GM12878 (cell line): Measurements from ENCODE around the gene SLC38A4.

Source experiments
- NBN ChIP-seq: fragments of 450-650 bp; IDR thresholded peaks from 2 replicates; pipeline ENCODE4 v1.6.1; 2016
- POLR2AphosphoS5 ChIP-seq: IDR thresholded peaks from 2 replicates; pipeline ENCODE4 v1.6.1; 2011; ENCODE audit warnings: mild to moderate bottlenecking, low read length, inconsistent platforms
- TF ChIP-seq, protein P1 (sequence below), 3 experiments: IDR thresholded peaks in 2 of 3; conservative IDR thresholded peaks in 1 of 3; 2 replicates each; pipeline ENCODE4 v1.5.1; 2011; ENCODE audit warnings: low read depth in 3 of 3, low read length in 3 of 3, mild to moderate bottlenecking in 3 of 3, control low read depth in 2 of 3, moderate library complexity in 2 of 3, inconsistent platforms in 1 of 3, mixed read lengths in 1 of 3; ENCODE audit not compliant: control insufficient read depth in 2 of 3, insufficient read depth in 1 of 3; ENCODE audit errors: extremely low read depth in 1 of 3

DNA sequence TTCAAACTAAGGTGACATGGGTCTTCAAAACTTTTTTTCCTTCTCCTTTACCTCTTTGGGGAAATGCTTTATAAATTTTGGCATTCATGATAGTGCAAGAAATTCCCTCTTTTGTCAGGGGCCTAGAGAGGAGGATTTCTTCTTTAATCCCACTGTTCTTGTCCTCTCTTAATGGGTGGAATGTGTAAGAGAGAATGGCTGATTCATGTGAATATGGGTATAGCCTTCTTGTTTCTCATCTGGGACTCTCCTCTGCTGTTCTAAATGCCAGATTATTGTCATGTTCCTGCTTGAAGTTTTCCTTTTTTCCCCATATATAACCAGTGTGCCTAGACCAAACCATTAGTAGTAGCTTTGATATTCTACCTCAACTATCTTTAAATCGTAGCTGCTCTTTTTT is 46.7 kb downstream of the SLC38A4 start:
- TF ChIP-seq NBN (no peak), POLR2AphosphoS5 (no peak)
- TF ChIP-seq, protein P1, sequence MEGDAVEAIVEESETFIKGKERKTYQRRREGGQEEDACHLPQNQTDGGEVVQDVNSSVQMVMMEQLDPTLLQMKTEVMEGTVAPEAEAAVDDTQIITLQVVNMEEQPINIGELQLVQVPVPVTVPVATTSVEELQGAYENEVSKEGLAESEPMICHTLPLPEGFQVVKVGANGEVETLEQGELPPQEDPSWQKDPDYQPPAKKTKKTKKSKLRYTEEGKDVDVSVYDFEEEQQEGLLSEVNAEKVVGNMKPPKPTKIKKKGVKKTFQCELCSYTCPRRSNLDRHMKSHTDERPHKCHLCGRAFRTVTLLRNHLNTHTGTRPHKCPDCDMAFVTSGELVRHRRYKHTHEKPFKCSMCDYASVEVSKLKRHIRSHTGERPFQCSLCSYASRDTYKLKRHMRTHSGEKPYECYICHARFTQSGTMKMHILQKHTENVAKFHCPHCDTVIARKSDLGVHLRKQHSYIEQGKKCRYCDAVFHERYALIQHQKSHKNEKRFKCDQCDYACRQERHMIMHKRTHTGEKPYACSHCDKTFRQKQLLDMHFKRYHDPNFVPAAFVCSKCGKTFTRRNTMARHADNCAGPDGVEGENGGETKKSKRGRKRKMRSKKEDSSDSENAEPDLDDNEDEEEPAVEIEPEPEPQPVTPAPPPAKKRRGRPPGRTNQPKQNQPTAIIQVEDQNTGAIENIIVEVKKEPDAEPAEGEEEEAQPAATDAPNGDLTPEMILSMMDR (IDR thresholded peaks at IDR 0.05 in 2 of 3, conservative IDR thresholded peaks at IDR 0.05 in 1 of 3; ENCODE audit: control insufficient read depth in 2 of 3, extremely low read depth in 1 of 3, insufficient read depth in 1 of 3, low read depth in 3 of 3, low read length in 3 of 3): no peak
